GM12878 (cell line): ENCODE data around the gene ZNF678. TPM values are rescaled to one million over a fixed set of nuclear protein-coding genes. Genes with fewer than 3 reads are reported as not detected.
A peak's percentile ranks its signal among the peaks of the same experiment; 100 is the strongest.

ENCODE experiments used
- ATF7 ChIP-seq: fragments of 450-650 bp; IDR thresholded peaks from 2 replicates; pipeline ENCODE4 v1.6.1; 2016; ENCODE audit warnings: low read depth, mild to moderate bottlenecking
- CREM ChIP-seq: IDR thresholded peaks from 2 replicates; pipeline ENCODE4 v1.6.1; 2014; ENCODE audit warnings: antibody characterized with exemption, low read depth
- GABPA ChIP-seq: IDR thresholded peaks from 2 replicates; pipeline ENCODE4 v1.6.1; 2014; ENCODE audit warnings: antibody characterized with exemption, low read depth, mild to moderate bottlenecking, inconsistent platforms
- NFIC ChIP-seq: IDR thresholded peaks from 2 replicates; pipeline ENCODE4 v1.6.1; 2012; ENCODE audit warnings: low read depth, mild to moderate bottlenecking, inconsistent platforms, low read length, moderate library complexity
- PAX5 ChIP-seq: IDR thresholded peaks from 2 replicates; pipeline ENCODE4 v1.6.1; 2011; ENCODE audit warnings: low read depth, low read length, borderline replicate concordance
- TCF7 ChIP-seq: IDR thresholded peaks from 2 replicates; pipeline ENCODE4 v1.6.1; 2014; ENCODE audit warnings: antibody characterized with exemption, borderline replicate concordance
- ZNF217 ChIP-seq: fragments of 450-650 bp; IDR thresholded peaks from 2 replicates; pipeline ENCODE4 v1.6.1; 2017; ENCODE audit warnings: antibody characterized with exemption, mild to moderate bottlenecking
- ZNF384 ChIP-seq: IDR thresholded peaks from 2 replicates; pipeline ENCODE4 v1.6.1; 2012; ENCODE audit warnings: low read depth, mild to moderate bottlenecking, low read length, improper control_type of control experiment, borderline replicate concordance
- polyA plus RNA-seq, 11 experiments: library from polyadenylated mRNA; depleted of rRNA in 4 of 11; unstranded in 6 of 11; stranded (reverse) in 5 of 11; fragments of >200 nt; fragmentation: Nextera tagmentation in 4 of 11; fragmentation: Illumina TruSeq in 1 of 11; extraction: Ambion mirVana in 4 of 11; extraction: Trizol in 1 of 11; gene quantifications; 1 replicate in 1 of 11; 2 replicates in 10 of 11; pipeline versions ENCODE4 v1.2.1 to v1.2.3, GENCODE V29; 2011 to 2016; ENCODE audit warnings: inconsistent platforms in 2 of 11, missing spikeins in 2 of 11, low read depth in 1 of 11
- small RNA-seq: library from RNA; depleted of rRNA; stranded (forward); fragments of <200 nt; gene quantifications from one replicate; pipeline ENCODE3, GENCODE V24; 2014
- total RNA-seq, 4 experiments: library from RNA; depleted of rRNA in 3 of 4; stranded (reverse); fragments of >200 nt in 3 of 4; fragmentation: Illumina TruSeq in 1 of 4; extraction: Trizol in 1 of 4; gene quantifications; 2 replicates each; pipeline versions ENCODE4 v1.2.1 to v1.2.3, GENCODE V29; 2013 to 2021
- TF ChIP-seq, protein P1 (sequence below): fragments of 450-650 bp; IDR thresholded peaks from 2 replicates; pipeline ENCODE4 v1.6.1; 2017; ENCODE audit warnings: mild to moderate bottlenecking

The ZNF678 gene
- total and polyA plus RNA-seq, 10 of the 15 experiments (the other 5 are each of a cell fraction or from before 2014, with no cell fraction given), result 1.4 to 10.4 (median 3.5) TPM

DNA sequence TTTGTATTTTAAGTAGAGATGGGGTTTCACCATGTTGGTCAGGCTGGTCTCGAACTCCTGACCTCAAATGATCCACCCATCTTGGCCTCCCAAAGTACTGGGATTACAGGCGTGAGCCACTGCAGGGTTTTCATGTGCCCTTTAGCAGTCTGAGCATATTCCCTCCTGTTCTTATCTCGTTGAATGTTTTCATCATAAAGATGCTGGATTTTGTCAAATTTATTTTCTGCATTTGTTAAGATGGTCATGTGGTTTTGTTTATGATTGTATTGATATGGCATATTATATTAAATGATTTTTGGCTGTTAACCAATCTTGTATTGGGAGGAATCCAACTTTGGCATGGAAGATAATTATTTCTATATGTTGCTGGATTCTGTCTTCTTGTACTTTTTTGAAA, 163.0 kb downstream of the ZNF678 start (continued):
- TF ChIP-seq ZNF217 (no peak), TCF7 (no peak), ZNF384 (no peak), GABPA (no peak), PAX5 (no peak), ATF7 (no peak), NFIC (no peak), CREM (no peak)
- TF ChIP-seq, protein P1, sequence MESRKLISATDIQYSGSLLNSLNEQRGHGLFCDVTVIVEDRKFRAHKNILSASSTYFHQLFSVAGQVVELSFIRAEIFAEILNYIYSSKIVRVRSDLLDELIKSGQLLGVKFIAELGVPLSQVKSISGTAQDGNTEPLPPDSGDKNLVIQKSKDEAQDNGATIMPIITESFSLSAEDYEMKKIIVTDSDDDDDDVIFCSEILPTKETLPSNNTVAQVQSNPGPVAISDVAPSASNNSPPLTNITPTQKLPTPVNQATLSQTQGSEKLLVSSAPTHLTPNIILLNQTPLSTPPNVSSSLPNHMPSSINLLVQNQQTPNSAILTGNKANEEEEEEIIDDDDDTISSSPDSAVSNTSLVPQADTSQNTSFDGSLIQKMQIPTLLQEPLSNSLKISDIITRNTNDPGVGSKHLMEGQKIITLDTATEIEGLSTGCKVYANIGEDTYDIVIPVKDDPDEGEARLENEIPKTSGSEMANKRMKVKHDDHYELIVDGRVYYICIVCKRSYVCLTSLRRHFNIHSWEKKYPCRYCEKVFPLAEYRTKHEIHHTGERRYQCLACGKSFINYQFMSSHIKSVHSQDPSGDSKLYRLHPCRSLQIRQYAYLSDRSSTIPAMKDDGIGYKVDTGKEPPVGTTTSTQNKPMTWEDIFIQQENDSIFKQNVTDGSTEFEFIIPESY, result no peak

Small RNAs within 50 kb of the gene (small RNA-seq; reads per million reads assigned to genes)
- 1.4 reads per million, percentile 45 among the genes with 10 or more reads in this experiment for gene RNA5SP77

Other genes with a start within 250 kb of the ZNF678 start
- gene CDC42BPA, start 245.1 kb upstream of the ZNF678 start, total RNA-seq (2014; rRNA removed), result 0.06 and 0.33 TPM in 2 replicates
- 0.04 and 0.05 TPM in 2 replicates for gene CDC42BPA, start 245.1 kb upstream of the ZNF678 start, total RNA-seq (2014; rRNA removed; fragmentation: Illumina TruSeq; extraction: Trizol)
- 0.19 and 0.23 TPM in 2 replicates for gene CDC42BPA, start 245.1 kb upstream of the ZNF678 start, total RNA-seq (2021)
- 0.52 and 0.66 TPM in 2 replicates for gene CDC42BPA, start 245.1 kb upstream of the ZNF678 start, polyA plus RNA-seq (2011; rRNA removed)
- 0.09 and 0.11 TPM in 2 replicates for gene CDC42BPA, start 245.1 kb upstream of the ZNF678 start, polyA plus RNA-seq (2014; fragmentation: Illumina TruSeq; extraction: Trizol)
- under 1 TPM; 0.02 to 0.13 TPM for gene CDC42BPA, start 245.1 kb upstream of the ZNF678 start, polyA plus RNA-seq (2014; fragmentation: Nextera tagmentation; extraction: Ambion mirVana)
- 0.06 and 0.12 TPM in 2 replicates for gene CDC42BPA, start 245.1 kb upstream of the ZNF678 start, polyA plus RNA-seq (2014; rRNA removed)
- under 1 TPM; 0.09 to 0.17 TPM for gene CDC42BPA, start 245.1 kb upstream of the ZNF678 start, polyA plus RNA-seq (2016; fragmentation: Nextera tagmentation; extraction: Ambion mirVana)
- gene JMJD4, start 171.7 kb downstream of the ZNF678 start, total RNA-seq (2014; rRNA removed), result 34.8 and 37.1 TPM in 2 replicates
- gene JMJD4, start 171.7 kb downstream of the ZNF678 start, total RNA-seq (2014; rRNA removed; fragmentation: Illumina TruSeq; extraction: Trizol), result 15.9 and 17.6 TPM in 2 replicates
- gene JMJD4, start 171.7 kb downstream of the ZNF678 start, total RNA-seq (2021), result 24.2 and 30.0 TPM in 2 replicates
- gene JMJD4, start 171.7 kb downstream of the ZNF678 start, polyA plus RNA-seq (2011; rRNA removed), result 7.1 and 12.2 TPM in 2 replicates
- gene JMJD4, start 171.7 kb downstream of the ZNF678 start, polyA plus RNA-seq (2014; fragmentation: Illumina TruSeq; extraction: Trizol), result 5.3 and 10.4 TPM in 2 replicates
- 1 to 10 TPM in 1 of 2 experiments, under 1 TPM in 1; 0.89 to 3.5 TPM for gene JMJD4, start 171.7 kb downstream of the ZNF678 start, polyA plus RNA-seq (2014; fragmentation: Nextera tagmentation; extraction: Ambion mirVana)
- 19.3 and 24.5 TPM in 2 replicates for gene JMJD4, start 171.7 kb downstream of the ZNF678 start, polyA plus RNA-seq (2014; rRNA removed)
- 10 to 100 TPM; 33.0 to 38.3 TPM for gene JMJD4, start 171.7 kb downstream of the ZNF678 start, polyA plus RNA-seq (2016; fragmentation: Nextera tagmentation; extraction: Ambion mirVana)
- 35.6 and 36.9 TPM in 2 replicates for gene SNAP47, start 171.9 kb downstream of the ZNF678 start, total RNA-seq (2014; rRNA removed)
- gene SNAP47, start 171.9 kb downstream of the ZNF678 start, total RNA-seq (2014; rRNA removed; fragmentation: Illumina TruSeq; extraction: Trizol), result 22.3 and 23.3 TPM in 2 replicates
- 28.1 and 28.2 TPM in 2 replicates for gene SNAP47, start 171.9 kb downstream of the ZNF678 start, total RNA-seq (2021)
- gene SNAP47, start 171.9 kb downstream of the ZNF678 start, polyA plus RNA-seq (2011; rRNA removed), result 23.4 and 27.1 TPM in 2 replicates
- 20.6 and 21.4 TPM in 2 replicates for gene SNAP47, start 171.9 kb downstream of the ZNF678 start, polyA plus RNA-seq (2014; fragmentation: Illumina TruSeq; extraction: Trizol)
- 1 to 10 TPM; 1.3 to 3.5 TPM for gene SNAP47, start 171.9 kb downstream of the ZNF678 start, polyA plus RNA-seq (2014; fragmentation: Nextera tagmentation; extraction: Ambion mirVana)
- 23.2 and 24.4 TPM in 2 replicates for gene SNAP47, start 171.9 kb downstream of the ZNF678 start, polyA plus RNA-seq (2014; rRNA removed)
- 10 to 100 TPM; 37.6 to 39.6 TPM for gene SNAP47, start 171.9 kb downstream of the ZNF678 start, polyA plus RNA-seq (2016; fragmentation: Nextera tagmentation; extraction: Ambion mirVana)